GM19023 (cell line): Measurements from ENCODE around the gene TSC22D1.

ENCODE experiments used
- ATAC-seq: cut with Tn5 transposase; IDR thresholded peaks from one replicate; pipeline ENCODE4 v1.9.1; 2021; ENCODE audit warnings: mild to moderate bottlenecking, moderate library complexity; ENCODE audit not compliant: unreplicated experiment

Gene TSC22D1

GRCh38 chr13:44388427-44389059 lies 187.6 kb downstream of the TSC22D1 start:
- no peak for ATAC-seq

DNA sequence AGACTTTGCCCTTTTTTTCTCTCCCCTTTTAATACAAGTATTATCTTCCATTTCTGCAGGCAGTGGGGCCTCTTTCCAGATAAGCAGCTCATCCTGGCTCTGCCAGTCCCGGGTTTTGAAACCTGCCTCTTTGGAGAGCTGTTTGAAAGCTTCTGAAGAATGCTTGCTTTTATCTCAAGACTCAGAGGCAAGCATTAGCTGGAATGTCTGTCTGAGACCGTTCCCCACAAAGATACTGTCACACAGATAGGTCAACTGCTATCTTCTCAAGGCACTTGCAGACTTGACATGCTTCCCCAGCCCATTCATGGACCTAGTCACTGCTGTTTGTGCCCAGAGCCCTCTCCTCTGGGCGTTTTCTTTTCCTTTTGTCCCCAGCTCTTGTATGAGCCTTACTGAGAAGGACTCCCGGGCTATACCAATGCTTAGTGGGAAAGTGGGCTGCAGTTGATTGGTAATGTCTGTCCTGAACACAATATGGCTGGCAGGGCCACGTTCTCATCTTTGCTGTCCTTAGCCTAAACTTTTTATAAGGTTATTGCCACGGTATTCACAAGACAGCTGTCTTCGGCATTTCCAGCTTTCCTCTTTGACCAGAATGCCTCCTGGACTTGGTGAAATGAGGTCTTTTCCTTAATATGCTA lies 189.1 kb downstream of the TSC22D1 start:
- ATAC-seq, result no peak

DNA sequence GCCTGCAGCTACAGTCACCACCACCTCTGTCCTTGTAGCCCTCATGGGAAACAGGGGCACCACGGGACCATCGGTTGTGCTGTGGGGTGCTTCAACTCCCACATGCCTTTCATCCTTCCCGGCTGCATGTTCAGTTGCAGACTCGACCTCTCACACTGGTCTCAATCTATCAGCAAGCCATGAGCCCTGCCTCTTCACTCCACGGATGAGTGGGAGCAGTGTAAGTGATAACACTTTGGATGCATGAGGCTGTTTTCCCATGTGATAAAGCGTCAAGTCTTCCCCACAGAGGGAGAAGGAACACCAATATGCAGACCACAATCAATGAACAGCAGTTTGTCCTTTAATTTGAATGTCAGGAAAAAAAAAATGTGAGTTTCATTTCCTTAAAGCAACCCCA lies 190.3 kb downstream of the TSC22D1 start:
- no peak for ATAC-seq

DNA sequence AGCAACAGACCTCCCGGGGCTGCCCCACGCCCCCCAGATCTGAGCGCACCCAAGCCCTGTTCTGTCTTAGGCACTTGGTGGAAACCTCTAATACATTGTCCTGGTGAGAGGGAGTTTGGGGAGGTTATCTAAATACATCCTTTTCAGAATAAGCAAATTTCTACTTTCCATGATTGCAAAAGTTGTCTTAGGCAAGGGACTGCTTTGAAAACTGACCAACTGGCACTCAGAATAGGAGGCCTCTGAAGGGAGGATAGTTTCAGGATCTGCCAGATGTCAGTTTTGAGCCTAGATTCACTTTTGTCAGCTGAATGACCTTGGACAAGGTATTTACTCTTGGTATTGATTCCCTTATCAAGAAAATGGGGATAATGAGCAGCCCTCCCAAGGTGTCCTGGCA lies 190.7 kb downstream of the TSC22D1 start:
- no peak for ATAC-seq

GRCh38 chr13:44384778-44385177 lies 191.4 kb downstream of the TSC22D1 start:
- no peak for ATAC-seq

- ATAC-seq, result no peak
These were observed 192.2 kb downstream of the TSC22D1 start for GRCh38 chr13:44383945-44384344.

DNA sequence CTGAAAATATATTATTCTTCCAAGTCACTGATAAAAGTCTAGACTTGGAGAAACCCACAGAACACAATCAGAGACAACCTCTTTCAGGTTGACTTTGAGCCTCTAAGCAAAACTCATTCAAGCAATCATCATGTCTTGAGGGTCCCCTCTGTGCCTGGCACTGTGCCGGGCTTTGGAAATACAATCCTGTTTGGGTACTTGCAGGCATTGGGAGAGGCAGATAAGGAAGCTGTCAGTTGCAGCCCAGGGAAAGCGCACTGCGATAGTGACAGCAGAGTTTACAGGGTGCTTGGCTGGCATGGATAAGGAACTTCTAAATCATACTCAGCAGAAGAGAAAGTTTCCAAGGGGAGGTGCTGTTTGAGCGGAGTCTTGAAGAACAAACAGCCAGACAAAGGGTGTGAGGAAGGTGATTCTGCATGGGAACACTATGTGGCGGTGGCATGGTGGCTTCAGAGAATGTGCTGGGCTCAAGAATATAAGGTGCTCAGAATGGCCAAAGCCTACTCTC lies 193.4 kb downstream of the TSC22D1 start:
- no peak for ATAC-seq
